Parathyroid adenoma (tissue), 2 donors: Measurements from ENCODE around the gene FAM162A.

Experiments
- H2AFZ ChIP-seq: fragments of 300-600 bp; sonication (generic); one replicate; pipeline ENCODE4 v1.7.0; 2017; ENCODE audit warnings: antibody characterized with exemption, mild to moderate bottlenecking
- H3K27ac ChIP-seq: fragments of 300-600 bp; sonication (generic); one replicate; pipeline ENCODE4 v1.7.0; 2017
- H3K27me3 ChIP-seq: fragments of 300-600 bp; sonication (generic); one replicate; pipeline ENCODE4 v1.7.0; 2017; ENCODE audit warnings: low read length; ENCODE audit not compliant: control insufficient read depth, insufficient read depth
- H3K36me3 ChIP-seq: fragments of 300-600 bp; sonication (generic); one replicate; pipeline ENCODE4 v1.7.0; 2017; ENCODE audit warnings: low read length; ENCODE audit not compliant: control insufficient read depth, insufficient read depth
- H3K4me1 ChIP-seq: fragments of 300-600 bp; sonication (generic); one replicate; pipeline ENCODE4 v1.7.0; 2017; ENCODE audit warnings: control low read depth
- H3K4me2 ChIP-seq: fragments of 300-600 bp; sonication (generic); one replicate; pipeline ENCODE4 v1.7.0; 2017; ENCODE audit warnings: low read length
- H3K4me3 ChIP-seq: fragments of 300-600 bp; sonication (generic); one replicate; pipeline ENCODE4 v1.7.0; 2017; ENCODE audit warnings: low read depth, low read length
- H3K79me2 ChIP-seq: fragments of 300-600 bp; sonication (generic); one replicate; pipeline ENCODE4 v1.7.0; 2017; ENCODE audit warnings: control low read depth
- H3K9ac ChIP-seq: fragments of 300-600 bp; sonication (generic); one replicate; pipeline ENCODE4 v1.7.0; 2017; ENCODE audit warnings: mild to moderate bottlenecking
- H3K9me3 ChIP-seq: fragments of 300-600 bp; sonication (generic); one replicate; pipeline ENCODE4 v1.7.0; 2017; ENCODE audit warnings: low read length; ENCODE audit not compliant: control insufficient read depth
- CTCF ChIP-seq: fragments of 300-600 bp; sonication (generic); IDR thresholded peaks from one replicate; pipeline ENCODE4 v1.7.0; 2017; ENCODE audit warnings: antibody characterized with exemption, mild to moderate bottlenecking
- donor health status: primary hyperparathyroidism.

The FAM162A gene

GRCh38 chr3:122396511-122396910 lies 12.5 kb downstream of the FAM162A start:
- Histone ChIP-seq H3K79me2 (peaks cover 16% of the 10 kb centered on the region), H3K27me3 (no peaks in the 10 kb centered on the region), H3K4me3 (no peak overlapping the region), H3K9ac (no peak overlapping the region), H3K36me3 (no peaks in the 10 kb centered on the region), H3K4me1 (peaks cover 3% of the 10 kb centered on the region), H3K4me2 (no peak overlapping the region), H2AFZ (no peak overlapping the region), H3K9me3 (no peaks in the 10 kb centered on the region), H3K27ac (no peak overlapping the region)
- TF ChIP-seq CTCF: no peak

- Histone ChIP-seq H3K9ac (no peak overlapping the region), H3K27ac (no peak overlapping the region), H3K4me2 (no peak overlapping the region), H3K79me2 (peaks cover 16% of the 10 kb centered on the region), H2AFZ (no peak overlapping the region), H3K4me1 (peaks cover 3% of the 10 kb centered on the region), H3K27me3 (no peaks in the 10 kb centered on the region), H3K4me3 (no peak overlapping the region), H3K9me3 (no peaks in the 10 kb centered on the region), H3K36me3 (no peaks in the 10 kb centered on the region)
- no peak for TF ChIP-seq CTCF
These were observed 13.2 kb downstream of the FAM162A start for GRCh38 chr3:122397201-122397600.

GRCh38 chr3:122398920-122399319 lies 14.9 kb downstream of the FAM162A start:
- H2AFZ ChIP-seq: no peak overlapping the region
- H3K9ac ChIP-seq: no peak overlapping the region
- H3K27me3 ChIP-seq: no peaks in the 10 kb centered on the region
- H3K9me3 ChIP-seq: no peaks in the 10 kb centered on the region
- H3K4me2 ChIP-seq: no peak overlapping the region
- no peak overlapping the region for H3K27ac ChIP-seq
- TF ChIP-seq CTCF: no peak
- no peak overlapping the region for H3K4me3 ChIP-seq
- peaks cover 16% of the 10 kb centered on the region for H3K79me2 ChIP-seq
- no peaks in the 10 kb centered on the region for H3K4me1 ChIP-seq
- no peaks in the 10 kb centered on the region for H3K36me3 ChIP-seq

GRCh38 chr3:122403489-122403888 lies 19.5 kb downstream of the FAM162A start:
- H3K4me1 ChIP-seq: no peaks in the 10 kb centered on the region
- no peaks in the 10 kb centered on the region for H3K27me3 ChIP-seq
- H3K27ac ChIP-seq: no peak overlapping the region
- TF ChIP-seq CTCF: no peak
- no peak overlapping the region for H3K4me3 ChIP-seq
- H3K4me2 ChIP-seq: no peak overlapping the region
- H2AFZ ChIP-seq: no peak overlapping the region
- peaks cover 41% of the 10 kb centered on the region for H3K79me2 ChIP-seq
- H3K36me3 ChIP-seq: no peaks in the 10 kb centered on the region
- H3K9me3 ChIP-seq: no peaks in the 10 kb centered on the region
- no peak overlapping the region for H3K9ac ChIP-seq

GRCh38 chr3:122405015-122405414 lies 21.0 kb downstream of the FAM162A start:
- Histone ChIP-seq H3K27ac (no peak overlapping the region), H3K4me3 (no peak overlapping the region), H3K9ac (no peak overlapping the region), H3K36me3 (no peaks in the 10 kb centered on the region), H3K79me2 (peaks cover 33% of the 10 kb centered on the region), H2AFZ (no peak overlapping the region), H3K4me1 (no peaks in the 10 kb centered on the region), H3K27me3 (no peaks in the 10 kb centered on the region), H3K4me2 (no peak overlapping the region), H3K9me3 (no peaks in the 10 kb centered on the region)
- no peak for TF ChIP-seq CTCF
